ENCODE measurements around the gene ALKBH5. TPM values are rescaled to one million over a fixed set of nuclear protein-coding genes. Genes with fewer than 3 reads are reported as not detected.

The ALKBH5 gene
- polyA plus RNA-seq, 3 donors, result 50.4 to 79.1 (median 78.9) TPM

DNA sequence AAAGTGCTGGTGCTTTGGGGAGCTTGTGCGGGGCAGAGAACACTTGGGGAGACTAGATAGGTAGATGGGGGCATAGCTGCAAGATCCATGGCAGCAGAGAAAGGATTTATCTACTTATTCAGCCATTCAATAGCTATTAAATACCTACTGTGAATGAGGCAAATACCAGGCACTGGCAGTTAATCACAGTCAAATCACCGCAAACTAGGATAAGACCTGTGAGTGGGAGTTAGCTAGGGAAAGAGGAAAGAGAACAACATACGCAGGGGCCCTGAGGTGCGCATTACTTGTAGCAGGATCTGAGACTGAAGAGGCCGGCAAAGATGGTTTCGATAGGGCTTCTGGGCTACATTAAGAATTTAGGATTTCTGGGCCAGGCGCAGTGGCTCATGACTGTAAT is 3.8 kb upstream of the ALKBH5 start:
- peaks cover 27 to 34% of the 10 kb centered on the region in 2 donors for H3K4me1 ChIP-seq (ENCODE audit: control insufficient read depth in 1 of 2, insufficient read depth in 2 of 2, low read length in 2 of 2)
- no peak overlapping the region for H3K4me3 Mint-ChIP-seq
- H3K27me3 ChIP-seq (ENCODE audit: control insufficient read depth in 2 of 2, insufficient read depth in 2 of 2, low read length in 2 of 2), result no peaks in the 10 kb centered on the region
- H3K4me3 ChIP-seq (replicated peaks in 1 of 3; ENCODE audit: low read depth in 2 of 3, low read length in 3 of 3), result no peak overlapping the region
- TF ChIP-seq, protein P1, sequence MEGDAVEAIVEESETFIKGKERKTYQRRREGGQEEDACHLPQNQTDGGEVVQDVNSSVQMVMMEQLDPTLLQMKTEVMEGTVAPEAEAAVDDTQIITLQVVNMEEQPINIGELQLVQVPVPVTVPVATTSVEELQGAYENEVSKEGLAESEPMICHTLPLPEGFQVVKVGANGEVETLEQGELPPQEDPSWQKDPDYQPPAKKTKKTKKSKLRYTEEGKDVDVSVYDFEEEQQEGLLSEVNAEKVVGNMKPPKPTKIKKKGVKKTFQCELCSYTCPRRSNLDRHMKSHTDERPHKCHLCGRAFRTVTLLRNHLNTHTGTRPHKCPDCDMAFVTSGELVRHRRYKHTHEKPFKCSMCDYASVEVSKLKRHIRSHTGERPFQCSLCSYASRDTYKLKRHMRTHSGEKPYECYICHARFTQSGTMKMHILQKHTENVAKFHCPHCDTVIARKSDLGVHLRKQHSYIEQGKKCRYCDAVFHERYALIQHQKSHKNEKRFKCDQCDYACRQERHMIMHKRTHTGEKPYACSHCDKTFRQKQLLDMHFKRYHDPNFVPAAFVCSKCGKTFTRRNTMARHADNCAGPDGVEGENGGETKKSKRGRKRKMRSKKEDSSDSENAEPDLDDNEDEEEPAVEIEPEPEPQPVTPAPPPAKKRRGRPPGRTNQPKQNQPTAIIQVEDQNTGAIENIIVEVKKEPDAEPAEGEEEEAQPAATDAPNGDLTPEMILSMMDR (IDR thresholded peaks at IDR 0.05), result no peak
- no peaks in the 10 kb centered on the region for H3K9me3 ChIP-seq (replicated peaks in 1 of 2; ENCODE audit: control insufficient read depth in 1 of 2, insufficient read depth in 1 of 2, low read length in 2 of 2)
- H3K27ac ChIP-seq (ENCODE audit: low read depth in 1 of 2, low read length in 2 of 2), result no peak overlapping the region
- H3K79me2 ChIP-seq (ENCODE audit: insufficient read depth, low read length), result peaks cover 11% of the 10 kb centered on the region
- H3K4me2 ChIP-seq (replicated peaks; ENCODE audit: extremely low read depth, low read length, poor library complexity, severe bottlenecking), result no peak overlapping the region
- H3K9ac ChIP-seq (ENCODE audit: insufficient read depth, low read length, poor library complexity, severe bottlenecking), result no peak overlapping the region
- H3K27ac Mint-ChIP-seq, result no peak overlapping the region
- peaks cover 0 to 4% of the 10 kb centered on the region in 2 donors for H3K36me3 Mint-ChIP-seq
- peaks cover 27% of the 10 kb centered on the region for H3K4me1 Mint-ChIP-seq
- H2AFZ ChIP-seq (ENCODE audit: insufficient read depth, low read depth, low read length, poor library complexity, severe bottlenecking), result no peak overlapping the region
- WGBS (ENCODE audit: insufficient coverage), result 96% methylated on average over 6 of the region's 7 CpGs
- intact Hi-C loops (cut with micrococcal nuclease), result loop anchor here in 1 of 2 donors (5.0 kb wide), 1 partner anchor 143 kb away; the partner anchor contains the start of genes ATPAF2 and GID4
- H3K27me3 Mint-ChIP-seq (ENCODE audit: low read depth in 3 of 3), result peaks cover 0 to 5% (median 3%) of the 10 kb centered on the region in 3 donors
- peaks cover 6% of the 10 kb centered on the region for H4K20me1 ChIP-seq (ENCODE audit: insufficient read depth, low read length)
- DNase-seq, result no peak
- no peaks in the 10 kb centered on the region for H3K36me3 ChIP-seq (replicated peaks in 1 of 2; ENCODE audit: control insufficient read depth in 1 of 2, insufficient read depth in 2 of 2, low read length in 2 of 2)
- no peaks in the 10 kb centered on the region for H3K9me3 Mint-ChIP-seq

DNA sequence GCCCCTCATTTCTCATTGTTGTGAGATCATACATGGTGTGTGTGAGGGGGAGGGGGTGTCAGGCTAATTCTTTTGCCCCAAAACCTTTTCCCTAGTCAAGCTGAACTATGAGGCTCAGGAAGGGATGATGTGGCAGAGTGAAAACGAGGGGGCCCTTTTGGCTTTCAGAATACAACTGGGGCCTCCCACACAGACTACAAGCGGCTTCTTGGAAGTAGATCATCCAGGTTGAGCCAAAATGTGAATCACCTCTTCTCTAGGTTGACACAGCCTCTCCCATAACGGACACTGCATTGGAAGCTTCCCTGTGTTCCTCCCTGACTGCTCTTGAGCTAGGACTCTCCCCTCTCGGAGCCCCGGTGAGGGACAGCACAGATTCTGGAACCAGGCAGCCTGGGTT is 2.3 kb upstream of the ALKBH5 start:
- TF ChIP-seq, protein P1 (IDR thresholded peaks at IDR 0.05), result no peak
- H3K4me2 ChIP-seq (replicated peaks; ENCODE audit: extremely low read depth, low read length, poor library complexity, severe bottlenecking), result no peak overlapping the region
- Mint-ChIP-seq H3K9me3 (no peaks in the 10 kb centered on the region), H3K27ac (peak overlapping the region in 1 of 7 donors; percentile 53), H3K4me3 (no peak overlapping the region), H3K4me1 (peaks cover 33% of the 10 kb centered on the region), H3K27me3 (ENCODE audit: low read depth in 3 of 3) (peaks cover 0 to 5% (median 2%) of the 10 kb centered on the region in 3 donors), H3K36me3 (peaks cover 2 to 6% of the 10 kb centered on the region in 2 donors)
- peaks cover 21% of the 10 kb centered on the region for H4K20me1 ChIP-seq (ENCODE audit: insufficient read depth, low read length)
- 94% methylated on average over 2 of the region's 5 CpGs for WGBS (ENCODE audit: insufficient coverage)
- no peak overlapping the region for H3K27ac ChIP-seq (ENCODE audit: low read depth in 1 of 2, low read length in 2 of 2)
- H3K4me3 ChIP-seq (replicated peaks in 1 of 3; ENCODE audit: low read depth in 2 of 3, low read length in 3 of 3), result no peak overlapping the region
- DNase-seq, result no peak
- H3K9ac ChIP-seq (ENCODE audit: insufficient read depth, low read length, poor library complexity, severe bottlenecking), result no peak overlapping the region
- H3K27me3 ChIP-seq (ENCODE audit: control insufficient read depth in 2 of 2, insufficient read depth in 2 of 2, low read length in 2 of 2), result no peaks in the 10 kb centered on the region
- peaks cover 34 to 41% of the 10 kb centered on the region in 2 donors for H3K4me1 ChIP-seq (ENCODE audit: control insufficient read depth in 1 of 2, insufficient read depth in 2 of 2, low read length in 2 of 2)
- intact Hi-C loops (cut with micrococcal nuclease), result loop anchor here in 1 of 2 donors (5.0 kb wide), 1 partner anchor 144 kb away; the partner anchor contains the start of genes ATPAF2 and GID4
- H3K79me2 ChIP-seq (ENCODE audit: insufficient read depth, low read length), result peaks cover 26% of the 10 kb centered on the region
- no peaks in the 10 kb centered on the region for H3K9me3 ChIP-seq (replicated peaks in 1 of 2; ENCODE audit: control insufficient read depth in 1 of 2, insufficient read depth in 1 of 2, low read length in 2 of 2)
- peaks cover 0 to 3% of the 10 kb centered on the region in 2 donors for H3K36me3 ChIP-seq (replicated peaks in 1 of 2; ENCODE audit: control insufficient read depth in 1 of 2, insufficient read depth in 2 of 2, low read length in 2 of 2)
- no peak overlapping the region for H2AFZ ChIP-seq (ENCODE audit: insufficient read depth, low read depth, low read length, poor library complexity, severe bottlenecking)

Data from CD14-positive monocyte (primary cell).